ENCODE results near the gene CRLF2.
"Not testable (repeated sequence)": the region's sequence is repeated elsewhere in the genome, so short reads cannot be mapped to it uniquely, and the experiment has no call there.

GRCh38 chrX:1228101-1228500, 15.7 kb upstream of the CRLF2 start:
- not testable (repeated sequence) for TF ChIP-seq CTCF (IDR thresholded peaks at IDR 0.05; ENCODE audit: insufficient read depth, low read length, poor library complexity, severe bottlenecking); EZH2phosphoT487 (conservative IDR thresholded peaks at IDR 0.05; ENCODE audit: low read length)

Data from SU-DHL-6 (cell line).